ENCODE data around the gene MORN1. TPM values are rescaled to one million over a fixed set of nuclear protein-coding genes. Genes with fewer than 3 reads are reported as not detected.
A peak's percentile ranks its signal among the peaks of the same experiment; 100 is the strongest.

Gene MORN1
- total and polyA plus RNA-seq, 2 donors (not counting 3 experiments of a cell fraction or from before 2014, with no cell fraction given) = 4.3 to 6.4 TPM

- BruUV-seq (replicated peaks) = no TSS peak
- Histone ChIP-seq H2AFZ (ENCODE audit: low read depth, low read length) (no peak overlapping the region), H4K20me1 (replicated peaks; ENCODE audit: control insufficient read depth, extremely low read depth, insufficient read depth, low read length) (no peaks in the 10 kb centered on the region), H3K27me3 (ENCODE audit: control insufficient read depth in 2 of 2, insufficient read depth in 2 of 2, low read length in 2 of 2) (no peaks in the 10 kb centered on the region), H3K27ac (ENCODE audit: insufficient read depth, low read depth, low read length) (peak overlapping the region; percentile 35), H3K79me2 (ENCODE audit: control insufficient read depth, insufficient read depth, low read length) (peaks cover 95% of the 10 kb centered on the region), H3K9ac (replicated peaks; ENCODE audit: extremely low read depth, insufficient read depth, low read length) (no peak overlapping the region), H3K36me3 (ENCODE audit: control insufficient read depth in 2 of 2, extremely low read depth in 1 of 2, insufficient read depth in 2 of 2, low read length in 2 of 2) (peaks cover 0 to 4% of the 10 kb centered on the region in 2 experiments), H3K4me1 (ENCODE audit: control insufficient read depth, extremely low read depth, insufficient read depth, low read length) (peaks cover 23% of the 10 kb centered on the region), H3K9me3 (replicated peaks; ENCODE audit: control insufficient read depth, insufficient read depth, low read length) (no peaks in the 10 kb centered on the region), H3K4me3 (replicated peaks in 1 of 3; ENCODE audit: insufficient read depth in 1 of 3, low read depth in 1 of 3, low read length in 3 of 3) (no peak overlapping the region), H3K9me1 (replicated peaks; ENCODE audit: control insufficient read depth, extremely low read depth, insufficient read depth, low read length) (no peaks in the 10 kb centered on the region), H3K4me2 (ENCODE audit: insufficient read depth, low read length) (no peak overlapping the region)
- no peak for DNase-seq (ENCODE audit: low read depth, low spot score)
- dilution Hi-C loops (cut with MboI; ENCODE audit: extremely low pct_ligation_motif_present, low sequenced_read_pairs) = no loop called here
- intact Hi-C loops (cut with micrococcal nuclease) = no loop called here
- no peak for FAIRE-seq
- ChIA-PET POLR2A (no interaction called here), CTCF (interaction anchor here (1.6 to 1.9 kb wide), 2 partner anchors 14 to 76 kb away, joined by 4 read pairs; no protein-coding TSS in a partner anchor)
- TF ChIP-seq MAX (IDR thresholded peaks at IDR 0.05; ENCODE audit: insufficient read depth, insufficient read length) = no peak
- no peak for TF ChIP-seq GATA2 (IDR thresholded peaks at IDR 0.05; ENCODE audit: insufficient read depth, insufficient read length, low read depth, low read length)
- no peak for TF ChIP-seq FOS (IDR thresholded peaks at IDR 0.05; ENCODE audit: borderline replicate concordance, insufficient read depth, low read length)
- TF ChIP-seq MYC (IDR thresholded peaks at IDR 0.05; ENCODE audit: low read depth, low read length) = no peak
- TF ChIP-seq, protein P1, sequence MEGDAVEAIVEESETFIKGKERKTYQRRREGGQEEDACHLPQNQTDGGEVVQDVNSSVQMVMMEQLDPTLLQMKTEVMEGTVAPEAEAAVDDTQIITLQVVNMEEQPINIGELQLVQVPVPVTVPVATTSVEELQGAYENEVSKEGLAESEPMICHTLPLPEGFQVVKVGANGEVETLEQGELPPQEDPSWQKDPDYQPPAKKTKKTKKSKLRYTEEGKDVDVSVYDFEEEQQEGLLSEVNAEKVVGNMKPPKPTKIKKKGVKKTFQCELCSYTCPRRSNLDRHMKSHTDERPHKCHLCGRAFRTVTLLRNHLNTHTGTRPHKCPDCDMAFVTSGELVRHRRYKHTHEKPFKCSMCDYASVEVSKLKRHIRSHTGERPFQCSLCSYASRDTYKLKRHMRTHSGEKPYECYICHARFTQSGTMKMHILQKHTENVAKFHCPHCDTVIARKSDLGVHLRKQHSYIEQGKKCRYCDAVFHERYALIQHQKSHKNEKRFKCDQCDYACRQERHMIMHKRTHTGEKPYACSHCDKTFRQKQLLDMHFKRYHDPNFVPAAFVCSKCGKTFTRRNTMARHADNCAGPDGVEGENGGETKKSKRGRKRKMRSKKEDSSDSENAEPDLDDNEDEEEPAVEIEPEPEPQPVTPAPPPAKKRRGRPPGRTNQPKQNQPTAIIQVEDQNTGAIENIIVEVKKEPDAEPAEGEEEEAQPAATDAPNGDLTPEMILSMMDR (IDR thresholded peaks at IDR 0.05; ENCODE audit: extremely low read depth in 1 of 2, insufficient read depth in 1 of 2, low read depth in 1 of 2, low read length in 2 of 2) = no peak
- TF ChIP-seq EZH2 (IDR thresholded peaks at IDR 0.05; ENCODE audit: borderline replicate concordance, low read depth, low read length, severe bottlenecking) = no peak
- no peak for TF ChIP-seq POLR2AphosphoS5 (IDR thresholded peaks at IDR 0.05; ENCODE audit: insufficient read depth, low read depth, low read length)
- no peak for TF ChIP-seq POLR2A (IDR thresholded peaks at IDR 0.05; ENCODE audit: low read depth, low read length)
- no peak for TF ChIP-seq JUN (IDR thresholded peaks at IDR 0.05; ENCODE audit: borderline replicate concordance, insufficient read depth, insufficient read length, low read depth)
These were observed 116.4 kb downstream of the MORN1 start for GRCh38 chr1:2274929-2275475.
